HG03025 (cell line): Measurements from ENCODE around the gene USP4.
"Not testable (repeated sequence)": the region's sequence is repeated elsewhere in the genome, so short reads cannot be mapped to it uniquely, and the experiment has no call there.

Experiments used
- ATAC-seq: cut with Tn5 transposase; IDR thresholded peaks from one replicate; pipeline ENCODE4 v1.9.1; 2021; ENCODE audit warnings: mild to moderate bottlenecking, moderate library complexity; ENCODE audit not compliant: unreplicated experiment, low FRiP score

The USP4 gene, protein sequence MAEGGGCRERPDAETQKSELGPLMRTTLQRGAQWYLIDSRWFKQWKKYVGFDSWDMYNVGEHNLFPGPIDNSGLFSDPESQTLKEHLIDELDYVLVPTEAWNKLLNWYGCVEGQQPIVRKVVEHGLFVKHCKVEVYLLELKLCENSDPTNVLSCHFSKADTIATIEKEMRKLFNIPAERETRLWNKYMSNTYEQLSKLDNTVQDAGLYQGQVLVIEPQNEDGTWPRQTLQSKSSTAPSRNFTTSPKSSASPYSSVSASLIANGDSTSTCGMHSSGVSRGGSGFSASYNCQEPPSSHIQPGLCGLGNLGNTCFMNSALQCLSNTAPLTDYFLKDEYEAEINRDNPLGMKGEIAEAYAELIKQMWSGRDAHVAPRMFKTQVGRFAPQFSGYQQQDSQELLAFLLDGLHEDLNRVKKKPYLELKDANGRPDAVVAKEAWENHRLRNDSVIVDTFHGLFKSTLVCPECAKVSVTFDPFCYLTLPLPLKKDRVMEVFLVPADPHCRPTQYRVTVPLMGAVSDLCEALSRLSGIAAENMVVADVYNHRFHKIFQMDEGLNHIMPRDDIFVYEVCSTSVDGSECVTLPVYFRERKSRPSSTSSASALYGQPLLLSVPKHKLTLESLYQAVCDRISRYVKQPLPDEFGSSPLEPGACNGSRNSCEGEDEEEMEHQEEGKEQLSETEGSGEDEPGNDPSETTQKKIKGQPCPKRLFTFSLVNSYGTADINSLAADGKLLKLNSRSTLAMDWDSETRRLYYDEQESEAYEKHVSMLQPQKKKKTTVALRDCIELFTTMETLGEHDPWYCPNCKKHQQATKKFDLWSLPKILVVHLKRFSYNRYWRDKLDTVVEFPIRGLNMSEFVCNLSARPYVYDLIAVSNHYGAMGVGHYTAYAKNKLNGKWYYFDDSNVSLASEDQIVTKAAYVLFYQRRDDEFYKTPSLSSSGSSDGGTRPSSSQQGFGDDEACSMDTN

DNA sequence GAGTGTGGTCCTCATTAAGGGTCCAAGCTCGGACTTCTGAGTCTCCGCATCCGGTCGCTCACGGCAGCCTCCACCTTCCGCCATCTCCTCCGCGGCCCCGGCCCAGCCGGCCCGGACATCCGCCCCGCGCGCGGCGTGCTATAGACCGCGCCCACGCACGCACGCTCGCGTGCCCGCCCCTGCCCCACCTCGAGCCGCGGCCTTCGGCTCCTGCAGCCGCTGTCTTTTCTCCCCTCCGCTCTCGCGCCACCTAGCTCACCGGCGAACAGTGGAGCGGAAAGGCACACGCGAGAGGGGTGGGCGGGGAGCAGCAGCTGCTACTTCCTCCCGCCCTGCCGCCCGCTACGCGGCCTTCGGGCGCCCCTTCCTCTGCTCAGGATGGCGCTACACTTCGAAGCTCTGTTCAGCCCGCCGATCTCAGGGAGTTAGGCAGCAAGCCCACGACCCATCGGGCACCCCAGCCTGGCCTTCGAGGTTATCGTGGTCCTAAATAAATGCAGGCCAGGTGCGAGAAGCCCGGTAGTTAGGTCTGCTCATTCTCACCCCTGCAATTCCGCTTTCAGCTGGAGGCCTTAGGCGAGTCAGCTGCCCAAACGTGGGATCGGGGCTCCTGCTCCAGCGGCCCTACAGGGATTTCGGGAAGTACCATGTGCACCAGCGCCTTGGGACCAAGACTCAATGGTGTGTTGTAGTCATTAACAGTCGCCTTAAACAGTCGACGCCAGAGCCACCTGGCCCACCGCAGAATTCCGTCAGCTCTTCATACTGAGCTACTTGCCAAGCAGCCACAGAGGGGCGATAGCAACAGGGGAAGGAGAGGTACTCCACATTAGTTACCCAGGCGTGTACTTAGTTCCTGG, at the start of gene USP4:
USP4 (minus strand) TSS at position 113 of the 860 bp plus-strand sequence; CDS start at position 84, 29 bp downstream.
- ATAC-seq = peak; percentile 73

DNA sequence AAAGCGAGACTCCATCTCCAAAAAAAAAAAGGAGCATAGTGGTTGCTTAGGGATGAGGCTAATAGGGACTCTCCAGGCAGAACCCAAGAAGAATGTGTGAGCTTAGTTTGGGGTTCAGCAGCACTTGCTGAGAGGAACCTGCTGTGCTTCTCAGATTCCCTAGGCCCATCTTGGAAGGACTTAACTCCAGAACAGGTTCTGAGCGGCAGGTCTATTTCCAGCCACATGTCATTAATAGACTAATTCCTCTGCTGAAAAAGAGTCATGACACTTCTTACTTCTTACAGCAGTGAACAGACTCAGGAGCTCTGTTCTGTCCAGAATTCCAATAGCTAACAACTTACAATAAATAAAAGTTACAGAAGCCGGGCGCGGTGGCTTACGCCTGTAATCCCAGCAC, 49.4 kb upstream of the USP4 start:
- ATAC-seq = no peak

GRCh38 chr3:49388289-49388820, 48.5 kb upstream of the USP4 start:
- ATAC-seq = no peak

DNA sequence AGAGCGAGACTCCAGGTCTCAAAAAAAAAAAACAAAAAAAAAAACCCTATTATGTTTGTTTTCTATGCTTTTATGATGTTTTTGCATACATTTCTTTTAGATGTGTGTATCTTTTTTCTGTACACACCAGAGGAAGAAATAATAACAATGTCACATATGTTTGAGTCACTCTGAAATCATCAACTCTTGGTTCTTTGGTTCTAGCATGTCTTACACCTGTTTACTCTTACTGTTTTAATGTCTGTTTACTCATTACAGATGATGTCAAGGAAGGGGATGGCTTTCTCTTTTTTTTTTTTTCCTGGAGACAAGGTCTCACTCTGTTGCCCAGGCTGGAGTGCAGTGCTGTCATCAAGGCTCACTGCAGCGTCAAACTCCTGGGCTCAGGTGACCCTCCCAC, 47.9 kb upstream of the USP4 start:
- no peak for ATAC-seq

DNA sequence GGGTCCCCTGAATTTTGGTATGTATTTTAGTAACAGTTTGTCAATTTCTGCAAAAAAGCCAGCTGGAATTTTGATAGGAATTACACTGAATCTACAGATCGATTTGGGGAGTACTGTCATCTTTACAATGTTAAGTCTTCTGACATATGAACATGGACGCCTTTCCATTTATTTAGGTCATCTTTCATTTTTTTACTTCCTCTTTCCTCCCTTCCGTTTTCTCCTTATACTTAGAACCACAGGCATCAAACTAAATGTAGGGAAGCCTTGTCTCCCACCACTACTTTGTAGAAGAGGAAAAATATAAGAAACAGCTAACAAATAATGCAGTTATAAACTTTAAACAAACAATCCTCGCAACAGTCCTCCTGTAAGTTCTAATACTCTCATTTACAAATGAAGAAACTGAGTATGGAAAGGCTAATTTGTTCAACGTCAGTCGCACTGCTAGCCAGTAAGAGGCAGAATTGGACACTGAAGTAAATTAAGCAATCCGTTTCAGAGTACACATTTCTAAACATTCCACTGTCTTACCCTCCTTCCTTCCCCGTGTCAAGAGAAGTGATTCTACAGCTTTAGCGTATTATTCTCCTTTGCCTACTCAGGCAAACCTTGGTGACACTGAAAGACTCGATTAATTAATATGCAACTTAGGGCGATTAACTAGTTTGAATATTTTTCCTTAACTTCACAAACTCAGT, 46.4 kb upstream of the USP4 start:
- no peak for ATAC-seq

DNA sequence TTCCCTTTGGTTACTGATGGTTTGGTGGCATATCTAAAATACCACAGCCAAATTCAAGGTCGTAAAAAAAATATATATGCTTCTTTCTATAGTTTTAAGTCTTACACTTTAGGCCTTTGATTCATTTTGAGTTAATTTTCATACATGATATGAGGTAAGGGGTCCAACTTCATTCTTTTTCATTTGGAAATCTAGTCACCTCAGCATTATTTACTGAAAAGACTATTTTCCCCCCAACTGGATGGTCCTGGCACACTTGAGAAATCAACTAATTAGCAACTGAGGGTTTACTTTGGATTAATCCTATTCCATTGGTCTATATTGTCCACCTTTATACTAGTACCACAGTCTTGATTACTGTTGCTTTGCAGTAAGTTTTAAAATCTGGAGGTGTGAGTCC, 45.8 kb upstream of the USP4 start:
- no peak for ATAC-seq

DNA sequence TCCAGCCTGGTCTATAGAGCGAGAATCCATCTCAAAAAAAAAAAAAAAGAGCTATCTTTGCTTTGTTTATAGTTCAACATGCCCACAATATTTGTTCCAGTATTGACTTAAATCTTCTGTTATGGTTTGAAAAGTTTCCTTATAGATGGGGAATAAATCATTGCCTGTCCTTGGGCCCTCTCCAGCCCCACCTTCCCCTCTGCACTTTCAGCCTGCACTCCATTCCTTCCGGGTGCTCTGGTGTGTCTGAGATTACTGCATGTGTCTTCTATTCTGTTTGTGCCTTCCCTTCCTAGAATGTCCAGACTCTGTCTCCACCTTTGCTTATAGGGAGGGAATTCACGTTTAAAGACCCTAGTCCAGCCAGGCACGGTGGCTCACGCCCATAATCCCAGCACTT, 43.5 kb upstream of the USP4 start:
- ATAC-seq = no peak

DNA sequence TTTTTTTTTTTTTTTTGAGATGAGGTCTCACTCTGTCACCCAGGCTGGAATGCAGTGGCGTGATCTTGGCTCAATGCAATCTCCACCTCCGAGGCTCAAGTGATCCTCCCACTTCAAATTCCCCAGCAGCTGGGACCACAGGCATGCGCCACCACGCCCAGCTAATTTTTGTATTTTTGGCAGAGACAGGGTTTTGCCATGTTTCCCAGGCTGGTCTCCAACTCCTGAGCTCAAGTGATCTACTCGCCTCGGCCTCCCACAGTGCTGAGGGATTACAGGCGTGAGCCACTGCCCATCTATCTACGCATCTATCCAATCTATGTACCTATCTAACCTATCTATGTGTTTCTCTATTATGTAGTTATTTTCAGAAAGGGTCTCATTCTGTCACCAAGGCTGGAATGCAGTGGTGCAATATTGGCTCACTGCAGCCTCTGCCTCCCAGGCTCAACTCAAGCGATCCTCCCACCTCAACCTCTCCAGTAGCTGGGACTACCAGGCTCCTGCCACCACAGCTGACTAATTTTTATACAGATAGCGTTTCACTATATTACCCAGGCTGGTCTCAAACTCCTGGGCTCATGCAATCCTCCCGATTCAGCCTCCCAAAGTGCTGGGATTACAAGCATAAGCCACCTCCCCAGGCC, 38.5 kb upstream of the USP4 start:
- ATAC-seq = no peak

GRCh38 chr3:49377483-49377882, 37.6 kb upstream of the USP4 start:
- no peak for ATAC-seq

- ATAC-seq = no peak
Measured at GRCh38 chr3:49371946-49372345, 32.1 kb upstream of the USP4 start.

- ATAC-seq = no peak
Measured at GRCh38 chr3:49370585-49371290, 30.9 kb upstream of the USP4 start.

- no peak for ATAC-seq
Measured at GRCh38 chr3:49362561-49362960, 22.7 kb upstream of the USP4 start.

GRCh38 chr3:49359623-49360022, 19.8 kb upstream of the USP4 start:
- no peak for ATAC-seq

GRCh38 chr3:49358884-49359225, 19.0 kb upstream of the USP4 start:
- ATAC-seq = no peak

DNA sequence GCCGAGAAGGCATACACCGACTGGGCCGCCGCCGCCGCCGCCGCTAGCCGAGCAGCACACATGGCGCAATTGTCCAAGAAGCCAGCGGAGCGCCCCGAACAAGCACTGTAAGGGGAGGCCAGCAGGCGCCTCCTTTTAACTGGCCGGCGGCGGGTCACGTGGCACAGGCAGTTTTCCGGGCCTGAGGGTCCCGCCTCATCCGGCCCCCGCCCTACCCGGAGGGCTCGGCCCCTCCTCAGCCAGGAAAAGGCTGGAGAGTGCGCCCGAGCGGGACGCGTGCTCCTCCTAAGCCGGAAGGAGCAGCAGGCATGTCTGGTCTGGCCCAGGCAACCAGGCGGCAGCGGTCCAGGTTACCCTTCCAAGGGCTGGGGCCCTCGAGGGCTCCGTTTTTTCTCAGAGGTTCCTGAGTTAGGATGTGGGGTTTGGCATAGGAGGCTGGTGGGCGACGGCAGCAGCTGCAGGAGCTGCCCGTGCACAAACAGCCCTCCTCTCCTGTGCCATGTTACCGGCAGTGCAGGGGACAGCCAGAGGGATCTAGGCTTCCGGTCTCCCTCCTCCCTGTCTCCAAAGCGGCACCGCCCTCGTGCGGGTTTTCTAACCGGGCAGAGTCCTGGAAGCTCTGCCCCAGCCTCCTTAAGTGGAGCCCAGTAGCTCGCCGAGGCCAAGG, 18.5 kb upstream of the USP4 start, which contains the start of gene GPX1:
GPX1 (minus strand) TSS at position 137 of the 667 bp plus-strand sequence; CDS start at position 62, 75 bp downstream.
- ATAC-seq = peak; percentile 63

DNA sequence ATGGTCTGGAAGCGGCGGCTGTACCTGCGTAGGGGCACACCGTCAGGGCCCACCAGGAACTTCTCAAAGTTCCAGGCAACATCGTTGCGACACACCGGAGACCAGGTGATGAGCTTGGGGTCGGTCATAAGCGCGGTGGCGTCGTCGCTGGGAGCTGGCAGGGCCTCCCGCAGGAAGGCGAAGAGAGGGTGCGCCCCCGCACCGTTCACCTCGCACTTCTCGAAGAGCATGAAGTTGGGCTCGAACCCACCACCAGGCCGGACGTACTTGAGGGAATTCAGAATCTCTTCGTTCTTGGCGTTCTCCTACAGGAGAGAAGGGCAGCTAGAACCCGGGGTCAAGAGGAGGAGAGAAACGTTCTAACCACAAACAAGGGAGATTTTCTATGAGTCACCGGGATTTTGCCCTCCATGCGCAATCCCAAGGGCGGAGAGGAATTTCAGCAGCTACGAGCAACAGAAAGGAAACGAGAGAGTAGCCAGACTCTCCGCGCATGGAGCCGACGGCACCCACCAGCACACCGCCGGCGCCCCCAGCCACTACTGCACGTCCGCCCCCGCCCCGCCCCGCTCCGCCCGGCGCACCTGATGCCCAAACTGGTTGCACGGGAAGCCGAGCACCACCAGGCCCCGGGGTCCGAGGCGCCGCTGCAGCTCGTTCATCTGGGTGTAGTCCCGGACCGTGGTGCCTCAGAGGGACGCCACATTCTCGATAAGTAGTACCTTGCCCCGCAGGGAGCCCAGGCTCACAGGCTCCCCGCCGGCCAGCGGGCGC, 17.8 kb upstream of the USP4 start:
- peak; percentile 20 for ATAC-seq

DNA sequence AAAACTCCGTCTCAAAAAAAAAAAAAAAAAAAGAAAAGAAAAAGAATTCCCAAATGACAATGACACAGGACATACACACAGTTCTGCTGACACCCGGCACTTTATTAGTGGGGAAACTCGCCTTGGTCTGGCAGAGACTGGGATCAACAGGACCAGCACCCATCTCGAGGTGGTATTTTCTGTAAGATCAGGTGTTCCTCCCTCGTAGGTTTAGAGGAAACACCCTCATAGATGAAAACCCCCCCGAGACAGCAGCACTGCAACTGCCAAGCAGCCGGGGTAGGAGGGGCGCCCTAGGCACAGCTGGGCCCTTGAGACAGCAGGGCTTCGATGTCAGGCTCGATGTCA, 17.2 kb upstream of the USP4 start:
- ATAC-seq = not testable (repeated sequence)
